Activated CD4-positive, alpha-beta memory T cell treated with anti-CD3 and anti-CD28 coated beads for 36 hours (primary cell): ENCODE results near the gene STS. TPM values are rescaled to one million over a fixed set of nuclear protein-coding genes. Genes with fewer than 3 reads are reported as not detected.
"Not testable (repeated sequence)": the region's sequence is repeated elsewhere in the genome, so short reads cannot be mapped to it uniquely, and the experiment has no call there.

Experiments
- CTCF ChIA-PET: fragments of 350-600 bp; sonication (Branson Sonifier 250); formaldehyde crosslinking; loops from one replicate; lab custom pipeline; 2021; ENCODE audit warnings: antibody characterized with exemption, inconsistent platforms; lab: Charles Lee
- POLR2A ChIA-PET: fragments of 350-600 bp; sonication (Branson Sonifier 250); formaldehyde crosslinking; loops from one replicate; lab custom pipeline; 2021; ENCODE audit warnings: antibody characterized with exemption; lab: Charles Lee
- DNase-seq: peaks from one replicate; pipeline ENCODE4 v3.0.0-alpha.2; 2020
- H3K27ac Mint-ChIP-seq: one replicate; pipeline ENCODE4 v1.8.0; 2021; ENCODE audit warnings: mixed read lengths
- H3K27me3 Mint-ChIP-seq: one replicate; pipeline ENCODE4 v1.8.0; 2021; ENCODE audit warnings: mixed read lengths
- H3K36me3 Mint-ChIP-seq: one replicate; pipeline ENCODE4 v1.8.0; 2021; ENCODE audit warnings: mixed read lengths
- H3K4me1 Mint-ChIP-seq: one replicate; pipeline ENCODE4 v1.8.0; 2021; ENCODE audit warnings: low read depth, mixed read lengths
- H3K4me3 Mint-ChIP-seq: one replicate; pipeline ENCODE4 v1.8.0; 2021; ENCODE audit warnings: mild to moderate bottlenecking, mixed read lengths
- H3K9me3 Mint-ChIP-seq: one replicate; pipeline ENCODE4 v1.8.0; 2021; ENCODE audit warnings: mixed read lengths
- intact Hi-C: fragments of 100-400 bp; cut with micrococcal nuclease; formaldehyde crosslinking; loops from one replicate; pipeline ENCODE4 v1.15.1; 2023
- total RNA-seq, 2 experiments: library from RNA; stranded (reverse); gene quantifications; one replicate each; pipeline ENCODE4 v1.2.3, GENCODE V29; 2021

Gene STS
- total RNA-seq, 2 experiments from 2014 or later: 0.73 to 0.81 TPM

DNA sequence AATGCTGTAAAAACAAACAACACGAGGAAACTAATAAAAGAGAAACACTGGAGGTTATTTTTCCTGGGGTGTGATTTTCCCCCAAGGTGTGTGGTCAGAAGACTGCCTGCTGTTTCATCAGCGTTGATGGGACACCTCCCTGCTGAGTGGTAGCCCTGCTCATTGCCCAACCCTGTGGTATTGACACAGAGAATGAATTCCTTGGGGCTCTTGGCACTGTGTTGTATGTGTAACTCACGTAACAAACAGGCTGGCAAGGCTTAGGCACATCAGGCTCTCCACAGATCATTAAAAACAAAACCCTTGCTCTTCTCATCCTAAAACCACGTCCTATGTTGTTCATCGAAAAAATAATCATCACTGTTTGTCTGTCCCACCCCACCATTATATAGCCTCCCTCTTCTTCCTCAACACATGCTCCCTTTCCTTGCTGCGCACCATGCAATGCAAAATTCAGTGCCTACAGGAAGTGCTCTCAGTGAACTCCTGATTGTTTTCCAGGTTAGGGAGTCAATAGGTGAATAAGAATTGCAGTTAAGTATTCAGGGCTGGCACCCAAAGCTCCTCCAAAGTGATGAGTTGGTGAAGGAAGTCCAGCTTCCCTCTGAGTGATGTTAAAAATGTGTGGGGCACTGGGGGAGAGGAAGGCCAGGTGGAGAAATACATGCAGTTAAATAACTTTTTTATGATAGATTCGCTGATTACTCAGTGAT lies 11.8 kb downstream of the STS start:
- Mint-ChIP-seq H3K9me3 (no peaks in the 10 kb centered on the region), H3K36me3 (no peaks in the 10 kb centered on the region), H3K27me3 (no peaks in the 10 kb centered on the region), H3K27ac (no peak overlapping the region), H3K4me1 (no peaks in the 10 kb centered on the region), H3K4me3 (no peak overlapping the region)
- DNase-seq: no peak
- ChIA-PET CTCF (no interaction called here), POLR2A (no interaction called here)
- intact Hi-C loops: no loop called here

GRCh38 chrX:7163146-7163677 lies 15.7 kb downstream of the STS start:
- Mint-ChIP-seq H3K27ac (no peak overlapping the region), H3K4me3 (no peak overlapping the region), H3K27me3 (no peaks in the 10 kb centered on the region), H3K9me3 (no peaks in the 10 kb centered on the region), H3K4me1 (no peaks in the 10 kb centered on the region), H3K36me3 (no peaks in the 10 kb centered on the region)
- intact Hi-C loops: no loop called here
- ChIA-PET CTCF (no interaction called here), POLR2A (no interaction called here)
- no peak for DNase-seq

DNA sequence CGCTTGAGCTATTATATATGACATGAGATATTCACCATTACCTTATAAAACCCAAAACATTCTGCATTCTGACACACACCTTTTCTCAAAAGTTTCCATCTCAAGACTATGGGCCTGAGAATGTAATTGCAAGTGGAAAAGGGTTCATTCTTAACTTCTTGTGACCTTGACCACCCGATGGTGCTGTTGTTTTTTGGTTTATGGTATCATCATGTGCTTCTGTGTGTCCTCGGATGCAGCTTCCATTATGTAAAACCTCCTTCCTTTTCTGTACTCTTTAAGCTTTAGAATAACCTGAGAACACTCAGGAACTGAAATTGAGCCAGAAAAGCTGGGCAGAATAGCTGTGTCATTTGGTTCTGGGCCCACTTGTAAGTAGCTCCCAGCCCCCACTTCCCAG lies 16.7 kb downstream of the STS start:
- POLR2A ChIA-PET: no interaction called here
- Mint-ChIP-seq H3K4me3 (no peak overlapping the region), H3K4me1 (no peaks in the 10 kb centered on the region), H3K9me3 (no peaks in the 10 kb centered on the region), H3K27me3 (no peaks in the 10 kb centered on the region), H3K27ac (no peak overlapping the region), H3K36me3 (no peaks in the 10 kb centered on the region)
- DNase-seq: no peak
- intact Hi-C loops: no loop called here
- CTCF ChIA-PET: no interaction called here

DNA sequence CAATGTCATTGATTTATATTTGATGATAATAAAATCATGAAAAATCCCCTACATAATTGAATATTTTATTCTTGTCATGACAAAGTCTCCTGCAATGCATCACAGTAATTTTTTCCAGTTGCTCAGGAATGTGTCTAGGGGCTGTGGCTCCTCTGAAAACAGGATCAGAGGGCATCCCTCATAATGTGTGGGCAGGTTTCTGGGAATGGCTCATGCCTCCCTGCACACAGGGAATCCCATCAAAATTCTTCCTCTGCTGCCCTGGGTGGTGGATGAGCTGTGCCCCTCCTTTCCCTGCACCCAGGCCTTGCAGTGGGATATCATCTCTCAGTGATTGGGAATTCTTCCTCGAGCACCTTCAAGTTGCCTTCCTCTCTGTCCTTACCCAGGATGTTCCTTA lies 20.9 kb downstream of the STS start:
- intact Hi-C loops: no loop called here
- no peak overlapping the region for H3K27ac Mint-ChIP-seq
- no peak overlapping the region for H3K4me3 Mint-ChIP-seq
- ChIA-PET POLR2A (no interaction called here), CTCF (no interaction called here)
- DNase-seq: no peak
- H3K36me3 Mint-ChIP-seq: no peaks in the 10 kb centered on the region
- H3K4me1 Mint-ChIP-seq: no peaks in the 10 kb centered on the region
- H3K27me3 Mint-ChIP-seq: no peaks in the 10 kb centered on the region
- no peaks in the 10 kb centered on the region for H3K9me3 Mint-ChIP-seq

- CTCF ChIA-PET: no interaction called here
- POLR2A ChIA-PET: no interaction called here
- DNase-seq: no peak
- H3K27ac Mint-ChIP-seq: no peak overlapping the region
- H3K4me1 Mint-ChIP-seq: no peaks in the 10 kb centered on the region
- no peaks in the 10 kb centered on the region for H3K36me3 Mint-ChIP-seq
- no peaks in the 10 kb centered on the region for H3K9me3 Mint-ChIP-seq
- no peaks in the 10 kb centered on the region for H3K27me3 Mint-ChIP-seq
- no peak overlapping the region for H3K4me3 Mint-ChIP-seq
- intact Hi-C loops: no loop called here
These were observed 22.1 kb downstream of the STS start for GRCh38 chrX:7169627-7170026.

DNA sequence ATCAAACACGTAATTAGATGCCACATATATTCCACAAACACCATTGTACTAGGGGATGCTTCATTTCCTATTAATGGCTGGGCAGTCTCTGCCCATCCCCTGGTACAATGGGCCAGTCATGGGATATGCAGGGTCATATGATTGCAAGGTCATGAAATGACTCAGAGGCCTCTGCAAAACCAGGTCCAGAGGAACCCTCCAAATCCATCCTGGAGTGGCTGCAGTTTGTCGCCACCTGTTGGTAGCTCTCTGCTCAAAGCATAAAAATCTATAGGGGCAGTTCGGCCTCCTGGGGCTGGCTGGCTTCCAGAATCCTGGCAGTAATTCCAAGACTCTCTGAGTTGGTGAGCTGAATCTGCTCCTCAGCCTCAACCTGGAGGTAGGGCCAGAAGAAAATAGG lies 23.4 kb downstream of the STS start:
- ChIA-PET CTCF (interaction anchor here (0.7 to 1.4 kb wide), 6 partner anchors 9 to 327 kb away, joined by 3 to 4 read pairs (median 4); no protein-coding TSS in a partner anchor), POLR2A (no interaction called here)
- intact Hi-C loops: loop anchor here (1.0 kb wide), 1 partner anchor 39 kb away; no protein-coding TSS in a partner anchor

GRCh38 chrX:7178859-7179258 lies 31.3 kb downstream of the STS start:
- H3K4me1 Mint-ChIP-seq, H3K27ac Mint-ChIP-seq, DNase-seq, intact Hi-C loops, H3K27me3 Mint-ChIP-seq, POLR2A ChIA-PET, H3K36me3 Mint-ChIP-seq, H3K9me3 Mint-ChIP-seq, H3K4me3 Mint-ChIP-seq: not testable (repeated sequence)
- CTCF ChIA-PET: interaction anchor here (1.4 kb wide), 1 partner anchor 8 kb away, joined by 4 read pairs; no protein-coding TSS in a partner anchor

More for the DNA sequence above, 23.4 kb downstream of the STS start:
- peak; percentile 43 for DNase-seq
- Mint-ChIP-seq H3K36me3 (no peaks in the 10 kb centered on the region), H3K27ac (no peak overlapping the region), H3K9me3 (no peaks in the 10 kb centered on the region), H3K4me3 (no peak overlapping the region), H3K4me1 (no peaks in the 10 kb centered on the region), H3K27me3 (no peaks in the 10 kb centered on the region)

DNA sequence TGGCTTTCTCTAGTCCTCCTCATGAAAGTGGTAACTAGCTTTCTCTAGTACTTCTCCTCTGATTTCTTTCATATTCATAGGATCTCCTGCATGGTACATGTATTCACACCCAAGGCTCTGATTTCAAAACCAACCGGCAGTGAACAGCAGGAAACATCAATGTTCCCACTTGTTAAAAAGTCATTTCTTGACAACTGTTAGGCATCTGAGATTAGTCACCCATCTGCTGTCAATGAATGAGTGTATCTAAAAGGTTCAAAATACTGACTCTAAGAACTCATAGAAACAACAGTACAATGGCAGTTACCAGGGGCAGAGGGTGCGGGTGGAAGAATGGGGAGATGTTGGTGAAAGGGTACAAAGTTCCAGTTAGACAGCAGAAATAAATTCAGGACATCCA lies 31.9 kb downstream of the STS start:
- POLR2A ChIA-PET: no interaction called here
- DNase-seq: no peak
- intact Hi-C loops: no loop called here
- no peaks in the 10 kb centered on the region for H3K27me3 Mint-ChIP-seq
- H3K4me3 Mint-ChIP-seq: no peak overlapping the region
- H3K27ac Mint-ChIP-seq: no peak overlapping the region
- CTCF ChIA-PET: interaction anchor here (1.4 kb wide), 1 partner anchor 8 kb away, joined by 4 read pairs; no protein-coding TSS in a partner anchor
- H3K9me3 Mint-ChIP-seq: no peaks in the 10 kb centered on the region
- peaks cover 6% of the 10 kb centered on the region for H3K4me1 Mint-ChIP-seq
- H3K36me3 Mint-ChIP-seq: no peaks in the 10 kb centered on the region

GRCh38 chrX:7184816-7185215 lies 37.3 kb downstream of the STS start:
- Mint-ChIP-seq H3K4me1 (no peaks in the 10 kb centered on the region), H3K36me3 (no peaks in the 10 kb centered on the region), H3K27ac (no peak overlapping the region), H3K27me3 (no peaks in the 10 kb centered on the region), H3K9me3 (no peaks in the 10 kb centered on the region), H3K4me3 (no peak overlapping the region)
- CTCF ChIA-PET: no interaction called here
- POLR2A ChIA-PET: no interaction called here
- intact Hi-C loops: no loop called here
- no peak for DNase-seq

DNA sequence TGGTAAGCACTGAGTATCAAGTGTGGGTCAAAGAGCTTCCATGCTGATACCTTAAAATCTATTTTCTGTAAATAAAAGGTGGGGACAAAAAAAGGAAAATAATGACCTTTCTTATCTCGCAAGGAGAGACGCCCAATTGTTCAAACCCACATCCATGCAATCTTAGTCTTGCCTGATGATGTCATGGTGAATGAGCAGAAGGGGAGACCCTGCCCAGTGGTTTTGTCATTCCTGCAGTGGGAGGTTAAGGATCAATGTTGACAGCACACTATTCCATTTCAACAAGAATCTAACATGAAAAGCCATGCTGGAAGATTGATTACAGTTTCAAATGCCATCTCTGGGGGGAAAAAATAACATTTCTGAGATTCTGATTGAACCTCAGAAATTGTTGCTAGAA lies 41.2 kb downstream of the STS start:
- Mint-ChIP-seq H3K27ac (no peak overlapping the region), H3K4me3 (no peak overlapping the region), H3K27me3 (no peaks in the 10 kb centered on the region), H3K9me3 (no peaks in the 10 kb centered on the region), H3K4me1 (no peaks in the 10 kb centered on the region), H3K36me3 (no peaks in the 10 kb centered on the region)
- ChIA-PET POLR2A (no interaction called here), CTCF (no interaction called here)
- no peak for DNase-seq
- intact Hi-C loops: no loop called here

DNA sequence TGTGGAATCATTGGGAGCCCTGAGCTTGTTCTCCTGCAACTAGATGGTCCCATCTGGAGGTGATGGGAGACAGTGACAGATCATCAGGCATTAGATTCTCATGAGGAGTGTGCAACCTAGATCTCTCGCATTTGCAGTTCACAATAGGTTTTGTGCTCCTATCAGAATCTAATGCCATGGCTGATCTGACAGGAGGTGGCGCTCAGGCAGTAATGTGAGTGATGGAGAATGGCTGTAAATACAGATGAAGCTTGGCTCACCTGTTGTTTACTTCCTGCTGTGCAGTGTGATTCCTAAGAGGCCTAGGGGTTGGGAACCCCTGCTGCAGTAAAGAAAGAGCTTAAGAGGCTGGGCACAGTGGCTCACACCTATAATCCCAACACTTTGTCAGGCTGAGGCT lies 42.6 kb downstream of the STS start:
- no peaks in the 10 kb centered on the region for H3K36me3 Mint-ChIP-seq
- H3K9me3 Mint-ChIP-seq: no peaks in the 10 kb centered on the region
- H3K4me1 Mint-ChIP-seq: no peaks in the 10 kb centered on the region
- H3K27me3 Mint-ChIP-seq: no peaks in the 10 kb centered on the region
- ChIA-PET POLR2A (no interaction called here), CTCF (no interaction called here)
- DNase-seq: no peak
- no peak overlapping the region for H3K27ac Mint-ChIP-seq
- H3K4me3 Mint-ChIP-seq: no peak overlapping the region
- intact Hi-C loops: loop anchor here (5.0 kb wide), 1 partner anchor 737 kb away; the partner anchor contains the start of gene PNPLA4

DNA sequence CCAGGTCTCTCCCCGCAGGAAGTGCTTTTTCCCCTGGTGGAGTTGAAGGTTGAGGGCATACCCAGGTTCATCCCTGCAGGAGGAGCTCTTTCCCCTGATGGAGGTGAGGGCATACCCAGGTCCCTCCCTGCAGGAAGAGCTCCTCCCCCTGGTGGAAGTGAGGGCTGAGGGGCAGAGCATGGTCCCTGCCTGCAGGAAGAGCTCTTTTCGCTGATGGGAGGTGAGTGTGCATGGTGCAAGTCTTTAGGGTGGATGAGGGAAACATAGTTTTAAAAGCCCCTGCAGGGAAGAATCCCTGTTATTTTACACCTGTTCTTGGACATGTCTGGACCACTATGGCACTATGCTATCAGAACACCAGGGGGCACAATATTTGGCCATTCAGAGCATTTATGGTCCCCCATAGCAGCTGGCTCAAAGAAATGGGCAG lies 44.2 kb downstream of the STS start:
- DNase-seq: no peak
- H3K4me1 Mint-ChIP-seq: no peaks in the 10 kb centered on the region
- no peak overlapping the region for H3K27ac Mint-ChIP-seq
- intact Hi-C loops: loop anchor here (5.0 kb wide), 1 partner anchor 736 kb away; the partner anchor contains the start of gene PNPLA4
- POLR2A ChIA-PET: no interaction called here
- CTCF ChIA-PET: interaction anchor here (0.6 kb wide), 1 partner anchor 123 kb away, joined by 3 read pairs; no protein-coding TSS in a partner anchor
- H3K36me3 Mint-ChIP-seq: no peaks in the 10 kb centered on the region
- H3K27me3 Mint-ChIP-seq: no peaks in the 10 kb centered on the region
- no peaks in the 10 kb centered on the region for H3K9me3 Mint-ChIP-seq
- no peak overlapping the region for H3K4me3 Mint-ChIP-seq

DNA sequence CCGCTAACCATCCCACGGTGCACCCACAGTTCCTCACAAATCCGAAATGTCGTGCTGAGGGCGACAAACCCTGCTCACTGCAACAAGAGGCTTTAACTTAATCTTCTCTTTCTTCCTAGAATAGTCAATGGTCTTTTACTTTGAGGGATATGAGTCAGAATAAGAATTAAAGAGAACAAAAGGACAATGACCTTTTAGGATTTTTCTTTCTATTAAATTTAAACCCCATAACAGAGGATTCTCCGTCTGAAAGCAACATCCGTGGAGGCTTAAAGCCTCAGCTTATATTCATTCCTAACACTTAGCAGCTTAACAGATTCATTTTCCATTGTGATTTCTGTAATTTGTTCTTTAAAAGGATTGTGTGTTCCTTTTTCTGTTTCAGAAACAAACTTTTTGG lies 45.4 kb downstream of the STS start:
- H3K27ac Mint-ChIP-seq: no peak overlapping the region
- no peaks in the 10 kb centered on the region for H3K27me3 Mint-ChIP-seq
- no peak overlapping the region for H3K4me3 Mint-ChIP-seq
- intact Hi-C loops: loop anchor here (5.0 kb wide), 1 partner anchor 734 kb away; the partner anchor contains the start of gene PNPLA4
- H3K36me3 Mint-ChIP-seq: no peaks in the 10 kb centered on the region
- no peaks in the 10 kb centered on the region for H3K9me3 Mint-ChIP-seq
- ChIA-PET CTCF (no interaction called here), POLR2A (no interaction called here)
- H3K4me1 Mint-ChIP-seq: no peaks in the 10 kb centered on the region
- no peak for DNase-seq
